HG02852 (cell line): ENCODE measurements around the gene NHSL2.

ENCODE experiments used
- ATAC-seq: cut with Tn5 transposase; IDR thresholded peaks from one replicate; pipeline ENCODE4 v1.9.1; 2021; ENCODE audit warnings: mild to moderate bottlenecking, moderate library complexity; ENCODE audit not compliant: unreplicated experiment

NHSL2 gene

DNA sequence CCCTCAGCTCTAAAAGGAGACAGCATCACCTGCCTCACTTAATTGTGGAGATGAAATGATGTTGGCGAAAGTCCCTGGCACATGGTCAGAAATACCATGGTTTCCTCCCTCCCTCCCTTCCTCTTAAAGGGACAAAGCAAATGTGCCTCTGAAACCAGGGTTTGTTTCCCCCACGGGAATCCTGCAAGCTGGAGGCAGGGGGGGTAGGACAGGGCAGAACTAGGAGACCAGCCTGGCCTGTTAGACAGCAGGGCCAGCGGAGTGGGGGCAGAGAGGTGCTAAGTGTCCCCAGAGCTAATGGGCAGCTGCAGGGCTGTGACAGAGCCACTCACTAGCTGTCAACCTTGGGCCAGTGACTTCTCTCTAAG is 215.4 kb downstream of the NHSL2 start:
- no peak for ATAC-seq

DNA sequence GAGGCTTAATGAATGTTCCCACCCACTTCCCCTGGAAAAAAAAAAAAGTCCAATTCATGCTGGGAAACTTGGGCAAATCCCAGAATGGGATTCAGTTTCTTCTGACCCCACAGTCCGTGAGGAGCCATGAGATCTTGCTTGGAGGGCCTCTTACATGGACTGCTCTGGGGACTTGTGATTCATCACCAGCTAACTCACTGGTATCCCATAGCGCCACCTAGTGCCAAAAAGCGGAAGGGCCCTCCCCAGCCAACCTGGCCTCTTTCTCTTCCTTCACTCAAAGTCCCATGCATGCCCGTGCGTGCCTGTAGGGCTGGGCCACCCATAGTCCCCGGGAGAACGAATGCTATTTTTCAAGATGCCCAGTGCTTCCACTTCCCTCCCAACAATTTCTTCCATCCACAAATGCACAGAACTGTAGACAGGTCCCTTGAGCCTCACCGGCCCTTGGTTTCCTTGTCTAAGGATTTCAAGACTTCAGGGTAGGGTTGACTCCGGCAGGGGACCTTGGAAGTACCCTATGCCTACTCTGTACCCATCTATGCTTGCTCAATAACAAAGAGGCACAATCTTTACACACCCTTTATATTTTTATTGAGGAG is 216.0 kb downstream of the NHSL2 start:
- ATAC-seq, result peak; percentile 76

DNA sequence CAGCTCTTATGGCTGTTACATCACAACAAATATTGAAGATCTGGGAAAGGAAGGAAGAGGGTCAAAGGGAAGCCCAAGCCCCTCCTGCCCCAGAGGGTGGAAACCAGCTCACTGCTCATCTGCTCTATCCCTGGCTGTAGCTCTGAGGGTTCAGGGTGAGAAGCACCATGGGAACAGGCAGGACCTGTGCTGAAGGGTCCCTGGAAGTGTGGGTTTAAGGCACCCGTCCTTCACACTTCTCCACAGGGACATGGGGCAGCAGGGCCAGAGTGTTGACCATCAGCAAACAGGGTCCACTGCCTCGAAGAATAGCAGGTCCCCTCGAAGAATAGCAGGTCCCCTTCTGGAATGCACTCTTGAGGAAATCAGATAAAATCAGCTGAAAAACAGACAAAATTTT is 216.7 kb downstream of the NHSL2 start:
- ATAC-seq, result no peak

DNA sequence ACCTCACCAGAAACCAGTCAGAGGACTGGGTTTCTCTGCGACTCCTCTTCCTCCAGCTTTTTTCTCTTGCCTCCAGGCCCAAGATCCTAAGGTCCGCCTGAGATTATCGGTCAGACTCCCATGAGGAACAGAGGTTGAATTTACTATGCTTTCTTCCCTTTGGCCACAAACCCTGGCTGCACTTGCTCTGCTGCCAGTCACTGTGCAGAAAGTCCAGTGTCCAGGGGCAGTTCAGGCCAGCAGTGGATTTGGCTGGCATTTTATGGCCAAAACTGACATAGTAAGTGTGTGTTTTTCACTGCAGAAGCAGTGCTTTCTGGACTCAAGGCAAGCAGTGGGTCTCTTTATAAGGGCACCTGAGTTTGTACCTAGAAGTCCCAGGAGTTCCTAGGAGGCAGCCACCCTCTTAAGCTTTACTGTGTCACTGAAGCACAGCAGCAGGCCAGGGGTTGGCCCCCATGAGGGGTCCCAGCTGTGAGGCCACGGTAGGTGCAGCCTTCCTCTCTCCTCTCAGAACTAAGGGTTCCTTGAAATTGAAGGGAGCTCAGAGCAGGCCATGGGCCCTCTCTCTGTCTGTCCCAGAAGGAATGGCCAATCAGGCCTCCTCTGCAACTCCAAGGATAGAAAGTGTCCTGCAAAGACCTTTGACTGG is 217.7 kb downstream of the NHSL2 start:
- no peak for ATAC-seq

DNA sequence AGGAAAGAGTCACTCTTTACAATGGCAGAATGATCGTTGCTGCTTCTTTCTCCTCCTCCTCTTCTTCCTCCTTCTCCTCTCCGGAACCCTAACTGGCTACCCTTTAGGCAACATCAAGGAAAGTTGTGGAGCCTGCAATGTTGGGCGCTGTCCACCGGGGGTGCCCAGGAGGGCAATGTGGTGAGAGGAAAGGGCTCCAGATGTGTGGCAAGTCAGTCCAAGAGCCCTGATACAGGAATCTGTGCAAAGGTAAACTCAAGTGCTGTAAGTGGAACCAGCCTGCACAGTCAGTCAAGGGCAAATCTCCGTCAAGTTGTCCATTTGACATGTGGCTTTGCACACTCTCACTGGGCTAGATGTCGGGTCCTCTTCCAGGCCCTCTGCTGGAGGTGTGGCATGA is 218.2 kb downstream of the NHSL2 start:
- ATAC-seq, result no peak

DNA sequence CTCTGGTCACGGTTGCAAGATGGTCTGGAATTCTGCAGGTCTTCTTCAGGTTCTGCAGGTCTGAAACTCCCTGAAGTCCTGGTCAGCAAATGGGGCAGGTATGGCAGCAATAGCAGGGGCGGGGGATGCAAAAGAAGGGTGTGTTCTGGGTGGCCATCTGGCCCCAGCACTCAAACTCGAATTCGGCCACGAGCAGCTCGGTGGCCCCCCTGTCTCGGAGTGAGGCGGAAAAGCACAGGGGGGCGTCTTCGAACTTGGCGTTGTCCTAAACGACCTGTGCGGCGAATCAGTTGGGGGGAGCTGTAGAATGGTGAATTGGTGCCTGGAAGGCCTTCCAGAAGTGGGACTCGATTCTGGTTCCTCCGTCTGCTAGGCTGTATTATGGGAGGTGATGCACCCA is 219.0 kb downstream of the NHSL2 start:
- ATAC-seq, result no peak

DNA sequence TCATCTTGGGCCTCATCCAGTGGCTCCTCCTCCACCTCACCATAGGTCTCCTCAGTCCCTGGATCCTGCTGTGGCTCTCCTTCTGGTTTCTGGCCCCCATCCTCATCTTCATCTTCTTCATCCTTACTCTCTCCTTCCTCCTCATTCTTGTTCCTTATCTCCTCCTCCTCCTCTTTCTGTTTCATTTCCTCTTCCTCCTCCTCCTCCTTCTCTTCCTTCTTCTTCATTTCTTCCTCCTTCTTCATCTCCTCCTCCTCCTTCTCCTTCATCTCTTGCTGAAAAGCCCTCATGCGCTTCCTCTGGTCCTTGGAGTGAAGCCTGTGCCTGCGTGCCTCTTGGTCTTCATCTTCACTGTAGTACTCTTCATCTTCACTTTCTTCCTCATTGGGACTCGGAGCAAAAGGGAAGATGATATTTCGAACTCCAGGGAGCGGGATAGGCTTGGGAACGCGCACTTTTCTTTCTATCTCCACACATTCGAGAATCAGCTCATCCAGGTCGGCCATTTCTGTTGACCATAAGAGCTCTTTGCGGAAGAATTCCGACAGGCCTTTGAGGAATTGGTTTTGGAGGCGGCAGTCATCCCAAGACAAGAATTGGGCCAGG is 219.6 kb downstream of the NHSL2 start:
- ATAC-seq, result no peak

DNA sequence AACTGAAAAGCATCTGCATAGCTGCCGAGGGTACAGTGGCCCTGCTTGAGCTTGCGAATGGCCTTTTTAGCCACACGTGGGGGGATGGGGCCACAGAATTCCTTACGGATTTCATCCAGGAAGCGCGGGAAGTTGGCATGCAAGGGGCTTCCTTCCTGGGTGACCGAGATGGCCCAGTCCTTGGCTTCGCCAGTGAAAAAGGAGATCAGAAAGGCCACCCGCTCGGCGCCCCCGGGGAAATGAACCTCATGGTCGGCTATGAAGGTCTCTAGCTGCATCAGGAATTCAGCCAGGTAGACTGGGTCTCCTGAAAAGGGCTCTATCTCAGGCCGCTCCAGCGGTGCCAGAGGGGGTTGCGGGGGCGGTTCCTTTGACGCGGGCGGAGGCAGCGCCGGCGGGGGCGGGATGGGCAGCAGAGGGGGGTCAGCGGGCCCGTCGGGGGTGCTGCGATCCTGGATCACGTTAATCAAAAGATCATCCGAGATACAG is 220.2 kb downstream of the NHSL2 start:
- no peak for ATAC-seq

DNA sequence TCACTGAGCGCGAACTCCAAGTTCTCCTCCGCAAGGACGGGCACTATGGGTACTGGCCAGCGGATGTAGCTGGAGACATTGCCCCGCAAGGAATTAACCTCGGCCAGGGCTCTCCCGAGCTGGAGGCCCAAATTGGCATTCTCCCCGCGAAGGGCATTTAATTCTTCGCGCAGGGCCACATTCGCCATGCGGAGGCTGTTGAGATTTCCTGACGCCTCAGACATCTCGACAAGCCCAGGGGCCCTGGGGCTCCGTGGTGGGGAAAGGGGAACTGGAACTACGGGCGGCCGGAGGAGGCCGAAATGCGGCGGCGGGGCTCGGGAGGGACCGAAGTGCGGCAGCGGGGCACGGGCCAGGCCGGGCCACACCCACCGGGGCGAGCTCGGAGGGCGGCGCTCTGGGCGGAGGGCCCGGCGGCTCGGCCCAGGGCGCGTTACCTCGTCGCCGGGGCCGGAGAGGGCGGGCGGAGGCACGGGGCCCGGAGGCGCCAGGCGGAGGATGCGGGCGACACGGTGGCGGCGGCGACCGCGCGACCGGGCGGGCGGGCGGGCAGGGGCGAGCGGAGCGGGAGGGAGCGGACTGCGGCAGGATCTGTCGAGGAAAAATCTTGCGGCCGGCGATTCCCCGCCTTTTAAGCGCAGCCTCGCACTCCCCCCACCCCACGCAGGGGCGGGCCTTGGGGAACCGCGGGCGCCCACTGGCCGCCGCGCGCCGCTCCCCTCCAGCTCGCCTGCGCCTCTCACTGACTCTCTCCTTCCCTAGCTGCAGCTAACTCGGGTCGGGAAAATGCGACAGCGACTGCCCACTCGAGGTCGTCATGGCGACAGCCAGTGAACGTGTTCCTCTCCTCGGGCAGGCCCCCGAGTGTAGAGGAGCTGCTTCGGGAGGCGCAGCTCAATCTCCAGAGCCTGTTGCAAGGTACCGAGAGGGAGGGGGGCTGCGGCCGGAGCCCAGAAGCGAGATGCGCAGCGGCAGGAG is 221.0 kb downstream of the NHSL2 start, which contains the start of gene RTL5:
Gene RTL5, minus strand, starts transcription at position 599 of the 978 bp plus-strand sequence.
- peak; percentile 60 for ATAC-seq

DNA sequence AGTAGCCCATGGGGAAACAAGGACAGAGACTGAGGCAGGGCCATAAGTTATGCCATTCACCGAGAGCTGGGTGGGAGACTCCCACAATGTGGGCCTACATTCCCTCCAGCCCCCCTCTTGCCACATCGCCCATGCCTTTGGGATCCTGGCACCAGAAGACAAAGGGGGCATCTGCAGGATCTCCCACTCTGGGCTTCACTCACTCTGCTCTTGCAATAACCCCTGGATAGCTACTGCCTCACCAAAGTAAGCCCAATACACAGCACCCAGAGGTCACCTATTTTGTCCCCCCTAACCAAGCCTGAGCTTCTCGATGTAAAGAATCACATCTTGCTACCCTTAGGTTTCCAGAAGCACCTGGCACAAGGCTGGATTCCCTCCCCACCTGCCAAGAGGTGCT is 221.8 kb downstream of the NHSL2 start:
- ATAC-seq, result no peak

DNA sequence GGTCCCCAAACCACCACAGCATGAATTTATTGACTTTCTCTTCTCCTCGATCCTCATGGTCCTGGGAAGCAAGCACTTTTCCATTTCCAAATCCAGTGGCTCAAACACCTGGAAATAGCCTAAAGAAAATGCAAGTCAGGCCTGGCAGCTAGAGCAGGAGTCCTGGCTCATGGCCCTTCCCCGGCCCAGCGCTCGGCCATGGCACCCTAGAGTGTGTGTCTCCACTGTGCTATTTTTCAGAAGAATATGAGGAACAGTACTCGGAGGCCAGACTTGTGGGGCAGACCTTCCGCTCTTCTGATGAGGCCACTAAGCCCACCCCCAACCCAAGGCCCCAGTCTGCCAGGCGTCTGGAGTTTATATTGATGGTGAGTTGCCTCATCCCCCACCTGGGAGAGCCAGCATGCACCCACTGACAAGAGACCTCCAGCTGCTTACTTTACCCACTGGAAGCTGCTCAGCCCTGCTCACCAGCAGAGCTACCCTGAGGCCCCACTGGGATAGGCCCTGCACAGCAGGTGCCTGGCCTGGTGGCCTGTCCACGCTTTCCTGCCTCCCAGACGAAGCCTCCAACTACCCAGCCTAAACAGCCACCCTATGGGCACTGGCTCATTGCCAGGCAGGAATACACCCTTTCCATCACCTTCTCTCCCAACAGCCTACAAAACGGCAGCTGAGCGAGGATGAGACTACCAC is 223.4 kb downstream of the NHSL2 start:
- no peak for ATAC-seq

DNA sequence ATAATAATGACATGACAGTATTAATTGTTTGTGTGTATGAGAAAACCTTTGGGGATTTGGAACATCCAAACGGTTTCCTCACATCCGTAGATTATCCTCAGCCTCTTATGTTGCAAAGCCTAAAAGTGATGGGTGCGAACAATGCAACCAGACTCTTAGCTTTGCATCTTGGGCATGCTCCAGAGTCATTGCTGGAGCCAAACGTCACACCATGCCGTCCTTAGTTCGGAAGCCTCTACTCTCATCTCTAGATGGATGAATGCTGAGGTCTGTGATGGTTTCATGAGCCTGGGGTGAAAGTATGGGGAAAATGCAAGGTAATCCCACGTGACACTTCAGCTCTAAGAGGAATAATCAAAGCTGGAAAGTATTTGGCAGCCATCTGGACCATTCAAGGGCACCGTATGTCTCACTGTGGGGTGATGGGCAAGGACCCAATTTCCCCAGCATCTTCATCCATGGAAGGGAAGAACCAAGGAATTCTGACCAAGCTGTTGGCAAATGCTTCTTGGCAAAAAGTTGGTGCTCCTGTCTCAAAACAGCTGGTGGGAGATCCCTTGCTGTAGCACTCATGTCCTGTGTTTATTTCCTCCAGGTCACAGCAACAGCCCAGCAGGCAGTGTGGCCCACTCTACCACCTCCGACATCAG is 227.3 kb downstream of the NHSL2 start:
- no peak for ATAC-seq

DNA sequence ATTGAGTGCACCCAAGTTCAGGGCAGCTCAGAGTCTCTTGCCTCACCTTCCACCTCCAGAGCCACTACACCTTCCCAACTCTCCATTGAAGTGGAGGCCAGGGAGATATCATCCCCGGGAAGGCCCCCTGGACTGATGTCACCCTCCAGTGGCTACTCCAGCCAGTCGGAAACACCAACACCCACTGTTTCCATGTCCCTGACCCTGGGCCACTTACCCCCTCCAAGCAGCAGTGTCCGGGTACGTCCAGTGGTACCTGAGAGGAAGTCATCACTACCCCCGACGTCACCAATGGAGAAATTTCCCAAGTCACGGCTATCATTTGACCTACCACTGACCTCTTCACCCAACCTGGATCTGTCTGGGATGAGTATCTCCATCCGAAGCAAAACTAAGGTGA is 228.9 kb downstream of the NHSL2 start:
- ATAC-seq, result no peak

DNA sequence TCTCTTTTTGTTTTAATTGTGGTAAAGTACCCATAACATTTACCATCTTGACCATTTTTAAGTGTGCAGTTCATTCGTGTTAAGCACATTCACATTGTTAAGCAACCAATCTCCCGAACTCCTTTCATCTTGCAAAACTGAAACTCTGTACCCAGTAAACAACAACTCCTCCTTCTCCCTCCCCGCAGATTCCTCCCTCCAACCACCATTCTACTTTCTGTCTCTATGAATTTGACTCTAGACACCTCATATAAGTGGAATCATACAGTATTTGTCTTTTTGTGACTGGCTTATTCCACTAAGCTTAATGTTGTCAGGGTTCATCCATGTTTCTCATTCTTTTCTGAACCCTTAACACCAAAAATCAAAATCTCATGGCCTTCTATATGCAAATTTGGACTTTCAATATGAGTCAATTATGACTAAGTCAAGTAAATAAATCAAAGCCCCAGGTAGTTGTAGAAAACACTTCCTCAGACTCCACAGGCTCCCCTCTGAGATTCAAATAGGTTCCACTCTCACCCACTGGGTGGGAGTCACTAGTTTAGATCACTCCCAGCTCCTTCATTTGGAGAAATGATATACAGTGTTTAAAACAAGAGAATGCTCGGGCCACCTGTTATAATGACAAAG is 230.8 kb downstream of the NHSL2 start:
- ATAC-seq, result peak; percentile 76

DNA sequence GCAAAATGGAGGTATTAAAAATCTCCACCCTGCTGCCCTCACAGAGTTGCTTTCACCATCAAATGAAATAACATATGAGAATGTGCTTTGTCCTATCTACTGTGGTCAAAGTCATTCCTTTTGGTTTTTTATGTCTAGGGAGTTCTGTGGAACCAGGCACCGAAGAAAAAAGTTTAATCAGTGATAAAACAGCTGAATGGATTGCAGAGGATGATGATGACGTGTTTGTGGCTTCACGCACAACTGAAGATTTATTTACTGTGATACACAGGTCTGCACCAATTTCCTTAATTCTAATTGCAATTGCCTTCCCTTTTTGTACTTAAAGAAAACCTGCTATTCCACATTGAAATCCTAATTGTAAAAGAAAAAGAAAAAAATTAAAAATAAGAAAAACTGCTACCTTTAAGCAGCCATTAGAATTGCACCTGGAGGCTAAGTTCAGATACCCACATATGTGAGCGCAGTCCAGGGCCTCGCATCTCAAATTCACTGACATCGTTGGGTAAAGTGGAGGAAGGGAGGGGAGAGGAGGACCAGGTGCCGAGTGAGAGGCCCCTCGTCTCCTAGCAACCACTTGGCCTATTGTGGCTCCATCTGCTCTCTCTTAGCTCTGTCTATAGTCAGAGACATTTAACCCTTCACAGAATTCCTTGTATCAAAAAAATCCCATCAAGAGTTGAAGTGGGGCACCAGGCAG is 231.6 kb downstream of the NHSL2 start:
- ATAC-seq, result no peak

DNA sequence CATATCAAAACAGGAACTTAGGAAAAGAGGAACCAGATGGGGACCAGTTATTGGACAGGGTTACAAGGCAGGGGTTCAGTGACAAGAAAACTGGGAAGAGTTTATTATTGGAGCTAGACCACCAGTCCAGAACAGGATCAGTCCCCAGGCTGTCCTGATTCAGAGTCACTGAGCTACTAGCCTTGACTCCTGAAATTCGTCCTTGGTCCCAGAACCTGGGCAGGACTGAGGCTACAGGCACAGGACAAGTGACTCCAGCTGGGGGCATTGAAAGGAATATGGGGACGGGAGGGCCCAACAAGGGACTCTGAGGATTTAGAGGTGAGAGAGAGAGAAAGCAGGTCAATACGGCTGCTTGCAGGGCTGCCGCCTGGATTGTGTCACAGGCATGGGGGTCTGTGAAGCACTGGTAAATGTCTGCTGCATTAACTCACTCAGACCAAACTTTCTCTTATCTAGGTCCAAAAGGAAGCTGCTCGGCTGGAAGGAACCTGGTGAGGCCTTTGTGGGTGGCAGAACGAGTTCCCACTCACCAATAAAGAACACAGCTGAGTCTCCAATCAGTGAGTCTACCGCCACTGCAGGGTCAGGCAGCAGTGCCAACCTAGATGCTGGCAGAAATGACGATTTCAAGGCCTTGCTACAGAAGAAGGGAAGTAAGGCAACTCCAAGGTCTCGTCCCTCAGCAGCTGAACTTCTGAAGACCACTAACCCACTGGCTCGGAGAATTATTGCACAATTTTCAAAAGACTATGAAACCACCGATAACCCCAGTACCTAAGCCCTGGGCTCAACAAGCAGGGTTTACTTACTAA is 232.4 kb downstream of the NHSL2 start:
- no peak for ATAC-seq

DNA sequence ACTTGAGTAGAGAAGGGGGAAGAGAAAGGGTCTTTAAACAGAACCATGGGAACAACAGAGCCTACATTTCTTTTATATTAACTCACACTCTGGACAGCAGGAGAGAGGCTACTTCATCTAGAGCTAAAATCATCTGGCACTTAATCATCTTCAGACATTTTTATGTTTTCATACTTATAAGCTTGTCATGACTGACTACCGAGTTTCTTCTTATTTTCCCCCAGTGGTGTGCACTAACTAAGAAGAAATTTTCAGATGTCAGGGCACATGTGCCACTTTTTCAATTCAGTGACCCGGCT is 232.9 kb downstream of the NHSL2 start:
- ATAC-seq, result no peak

DNA sequence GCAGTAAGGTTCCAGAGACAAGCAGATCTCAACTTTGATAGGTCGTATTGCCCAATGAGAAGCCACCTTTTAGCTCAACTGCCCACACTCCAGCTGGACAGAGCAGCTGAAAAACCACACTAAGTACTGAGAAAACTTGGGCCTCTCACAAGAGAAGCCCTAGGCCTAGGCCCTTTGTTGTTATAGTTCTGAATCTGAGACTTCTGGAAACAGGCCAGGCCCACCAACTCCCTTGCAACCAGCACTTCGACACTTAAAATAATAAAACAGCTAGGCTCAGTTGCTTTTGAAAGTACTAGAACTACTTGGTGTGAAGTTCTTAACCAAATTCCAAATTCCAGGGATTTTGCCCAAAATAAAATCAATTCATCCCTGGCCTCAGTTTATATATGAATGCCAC is 234.5 kb downstream of the NHSL2 start:
- no peak for ATAC-seq
